NCI-H2171 treated with DMSO at 0.1 percent for 48 hours (cell line): ENCODE measurements around the gene C2CD3.

Source experiments
- DNase-seq: peaks from one replicate; lab custom pipeline; 2025; lab: John Stamatoyannopoulos, UW

C2CD3 gene

DNA sequence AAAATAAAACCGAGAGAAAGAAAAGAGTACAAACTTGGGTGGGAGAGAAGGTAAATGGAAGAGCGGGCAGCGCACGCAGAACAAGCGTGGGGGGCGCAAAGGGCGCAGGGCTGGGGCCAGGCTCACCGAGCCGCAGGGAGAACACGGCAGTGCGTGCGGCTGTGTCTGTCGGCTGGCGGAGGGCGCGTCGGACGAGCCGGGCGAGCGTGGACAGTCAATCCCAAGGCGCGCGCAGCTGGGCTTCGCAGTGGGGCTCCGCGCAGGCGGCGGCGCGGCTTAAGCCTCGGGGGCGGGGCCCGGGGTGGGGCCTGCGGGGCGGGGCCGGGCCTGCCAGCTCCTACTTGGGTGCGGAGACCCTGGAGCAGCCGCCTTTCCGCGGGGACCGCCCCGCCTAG, 188.2 kb downstream of the C2CD3 start, which contains the start of gene UCP2:
TSS of gene UCP2 (minus strand) at position 249 of the 395 bp plus-strand sequence. CDS start 4,465 bp downstream, outside the sequence.
- DNase-seq = peak; percentile 86

DNA sequence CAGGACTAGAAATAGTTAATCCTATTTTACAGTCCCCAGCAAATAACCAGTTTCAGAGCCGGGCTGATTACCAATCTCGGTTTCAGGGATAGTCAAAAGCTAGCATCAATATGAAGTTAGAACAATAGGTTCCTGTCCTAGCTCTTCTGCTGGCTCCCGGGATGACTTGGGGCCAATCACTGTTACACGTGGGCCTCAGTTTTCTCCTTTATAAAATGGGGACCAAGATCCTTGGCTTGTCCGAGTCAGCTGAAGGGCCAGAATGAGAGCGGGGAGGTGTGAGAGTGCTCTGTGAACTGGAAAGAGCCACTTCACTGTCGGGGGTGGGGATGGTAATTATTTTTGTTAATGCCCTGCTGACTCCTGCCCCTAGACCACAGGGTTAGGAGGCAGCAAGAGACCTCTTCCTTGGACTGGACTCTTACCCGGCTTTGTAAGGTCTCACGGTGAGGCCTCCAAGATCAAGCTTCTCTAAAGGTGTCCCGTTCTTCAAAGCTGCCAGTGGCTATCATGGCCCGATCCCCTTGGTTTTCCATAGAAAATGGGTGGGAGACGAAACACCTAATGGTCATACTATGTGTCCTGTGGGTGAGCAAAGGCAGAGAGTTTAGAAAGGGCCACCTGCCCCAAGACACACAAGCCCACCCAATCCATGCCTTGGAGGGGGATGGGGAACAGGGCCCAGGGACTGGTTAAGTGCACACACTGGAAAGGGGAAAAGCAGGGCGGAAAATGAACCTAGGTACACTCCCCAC, 189.6 kb downstream of the C2CD3 start:
- DNase-seq = no peak

DNA sequence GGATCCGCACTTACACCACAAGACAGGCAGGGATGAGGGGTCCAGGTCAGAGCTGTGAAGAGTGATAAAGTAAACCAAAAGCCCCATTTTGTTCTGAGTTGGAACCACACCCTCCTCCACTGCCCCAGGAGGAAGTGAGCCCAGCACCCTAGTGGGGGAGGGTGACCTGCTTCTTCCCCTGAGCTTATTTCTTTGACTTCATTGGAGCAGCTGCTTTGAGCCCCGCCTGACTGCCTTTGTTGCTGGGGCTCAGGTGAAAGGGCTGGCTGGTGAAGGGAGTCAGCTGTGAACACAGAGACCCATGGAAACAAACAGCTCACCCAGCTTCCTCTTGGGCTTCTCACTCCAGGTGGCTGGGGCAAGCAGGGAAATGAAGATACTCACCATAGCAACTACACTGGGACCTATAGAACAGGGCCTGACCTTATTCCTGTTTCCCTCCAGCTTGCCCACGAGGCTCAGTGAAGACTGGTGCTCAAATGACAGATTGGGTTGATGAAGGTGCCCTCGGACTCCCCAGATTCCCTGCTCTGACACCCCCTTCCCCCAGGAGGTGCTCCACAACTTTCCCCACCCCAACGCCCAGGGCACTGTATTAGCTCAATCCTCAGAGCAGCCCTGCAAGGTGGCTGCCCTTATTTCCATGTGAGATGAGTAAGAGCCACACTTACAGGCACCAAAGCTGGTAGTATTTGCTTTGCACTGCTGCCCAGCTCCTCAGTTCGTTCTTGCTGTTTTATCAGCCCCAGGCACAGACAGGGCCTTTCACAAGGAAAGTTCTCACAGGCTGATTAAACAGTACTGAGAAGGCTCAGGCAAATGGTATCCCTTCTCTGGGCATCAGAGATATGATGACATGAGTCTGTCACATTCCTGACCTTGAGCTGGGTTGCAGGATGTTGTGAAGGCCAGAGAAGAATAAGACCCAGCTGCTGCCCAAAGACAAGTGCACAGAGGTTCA, 190.5 kb downstream of the C2CD3 start:
- peak; percentile 15 for DNase-seq

DNA sequence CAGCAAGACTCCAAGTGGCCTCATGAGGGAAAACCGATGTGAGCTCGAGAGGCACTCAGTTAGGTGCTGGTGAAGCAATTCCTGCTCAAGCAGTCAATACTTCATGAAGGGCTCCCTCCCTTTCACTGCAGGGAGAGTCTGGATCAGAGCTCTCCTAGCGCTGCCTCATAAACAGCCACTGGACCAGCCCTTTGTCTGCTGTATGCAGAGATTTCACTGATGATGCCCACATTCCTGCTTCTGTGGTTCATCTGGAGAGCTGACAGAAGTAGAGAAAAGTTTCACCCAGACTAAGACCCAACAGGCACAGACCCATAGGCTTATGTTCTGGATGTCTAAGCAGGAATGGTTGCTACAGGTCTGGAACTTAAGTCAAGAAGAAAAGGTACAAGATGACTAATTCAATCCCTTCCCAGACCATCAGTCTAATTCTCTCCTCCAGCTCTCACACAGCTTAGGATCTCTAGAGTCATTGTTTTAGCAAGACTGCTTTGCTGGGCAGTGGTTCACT, 192.2 kb downstream of the C2CD3 start:
- DNase-seq = no peak

DNA sequence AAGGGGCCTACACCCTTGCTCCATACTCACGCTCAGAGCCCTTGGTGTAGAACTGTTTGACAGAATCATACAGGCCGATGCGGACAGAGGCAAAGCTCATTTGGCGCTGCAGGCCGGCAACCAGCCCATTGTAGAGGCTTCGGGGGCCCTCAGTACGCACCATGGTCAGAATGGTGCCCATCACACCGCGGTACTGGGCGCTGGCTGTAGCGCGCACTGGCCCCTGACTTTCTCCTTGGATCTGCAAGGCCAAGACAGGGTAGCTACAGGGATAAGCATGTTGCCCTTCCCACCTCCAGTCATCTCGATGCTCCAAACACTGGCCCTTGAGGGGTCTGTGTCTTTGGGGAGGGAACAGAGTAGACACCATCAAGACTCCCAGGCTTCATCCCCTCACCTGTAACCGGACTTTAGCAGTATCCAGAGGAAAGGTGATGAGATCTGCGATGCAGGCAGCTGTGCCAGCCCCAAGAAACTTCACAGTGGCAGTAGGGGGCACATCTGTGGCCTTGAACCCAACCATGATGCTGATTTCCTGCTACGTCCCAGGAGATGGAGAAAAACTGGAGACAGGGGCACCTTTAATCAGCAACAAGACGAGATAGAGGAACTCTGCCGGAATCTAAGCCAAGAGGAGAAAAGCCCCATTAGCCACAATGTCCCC, 192.8 kb downstream of the C2CD3 start:
- no peak for DNase-seq

DNA sequence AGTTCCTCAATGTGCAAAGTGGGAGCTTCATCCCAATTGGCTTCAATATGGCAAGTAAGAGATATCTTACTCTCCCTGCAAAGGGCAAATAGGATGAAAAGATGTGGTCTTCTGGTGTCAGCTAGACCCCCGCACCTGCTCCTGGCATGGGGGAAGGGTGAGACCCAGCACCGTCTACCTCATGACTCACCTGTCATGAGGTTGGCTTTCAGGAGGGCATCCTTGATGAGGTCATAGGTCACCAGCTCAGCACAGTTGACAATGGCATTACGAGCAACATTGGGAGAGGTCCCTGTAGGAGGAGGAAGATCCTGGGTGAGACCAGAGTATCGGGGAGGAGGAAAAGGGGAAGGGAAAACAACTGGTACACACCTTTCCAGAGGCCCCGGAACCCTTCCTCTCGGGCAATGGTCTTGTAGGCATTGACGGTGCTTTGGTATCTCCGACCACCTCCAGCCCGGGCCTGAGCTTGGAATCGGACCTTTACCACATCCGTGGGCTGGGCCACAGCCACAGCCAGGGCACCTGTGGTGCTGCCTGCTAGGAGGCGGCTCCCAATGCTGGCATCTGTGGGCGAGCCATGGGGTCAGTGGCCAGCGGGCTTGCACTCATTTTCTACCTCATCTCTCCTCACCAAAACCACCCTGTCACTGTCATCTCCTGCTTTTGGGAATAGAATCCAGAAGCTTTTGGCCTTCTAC, 194.2 kb downstream of the C2CD3 start:
- no peak for DNase-seq

DNA sequence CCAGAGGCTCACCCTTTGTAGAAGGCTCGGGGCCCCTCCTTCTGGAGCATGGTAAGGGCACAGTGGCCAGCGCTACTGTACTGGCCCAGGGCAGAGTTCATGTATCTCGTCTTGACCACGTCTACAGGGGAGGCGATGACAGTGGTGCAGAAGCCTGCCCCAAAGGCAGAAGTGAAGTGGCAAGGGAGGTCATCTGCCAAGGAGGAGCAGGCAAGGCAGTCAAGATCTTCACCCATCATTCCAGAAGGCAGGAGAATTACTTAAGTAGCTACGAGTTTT, 195.4 kb downstream of the C2CD3 start:
- DNase-seq = no peak

DNA sequence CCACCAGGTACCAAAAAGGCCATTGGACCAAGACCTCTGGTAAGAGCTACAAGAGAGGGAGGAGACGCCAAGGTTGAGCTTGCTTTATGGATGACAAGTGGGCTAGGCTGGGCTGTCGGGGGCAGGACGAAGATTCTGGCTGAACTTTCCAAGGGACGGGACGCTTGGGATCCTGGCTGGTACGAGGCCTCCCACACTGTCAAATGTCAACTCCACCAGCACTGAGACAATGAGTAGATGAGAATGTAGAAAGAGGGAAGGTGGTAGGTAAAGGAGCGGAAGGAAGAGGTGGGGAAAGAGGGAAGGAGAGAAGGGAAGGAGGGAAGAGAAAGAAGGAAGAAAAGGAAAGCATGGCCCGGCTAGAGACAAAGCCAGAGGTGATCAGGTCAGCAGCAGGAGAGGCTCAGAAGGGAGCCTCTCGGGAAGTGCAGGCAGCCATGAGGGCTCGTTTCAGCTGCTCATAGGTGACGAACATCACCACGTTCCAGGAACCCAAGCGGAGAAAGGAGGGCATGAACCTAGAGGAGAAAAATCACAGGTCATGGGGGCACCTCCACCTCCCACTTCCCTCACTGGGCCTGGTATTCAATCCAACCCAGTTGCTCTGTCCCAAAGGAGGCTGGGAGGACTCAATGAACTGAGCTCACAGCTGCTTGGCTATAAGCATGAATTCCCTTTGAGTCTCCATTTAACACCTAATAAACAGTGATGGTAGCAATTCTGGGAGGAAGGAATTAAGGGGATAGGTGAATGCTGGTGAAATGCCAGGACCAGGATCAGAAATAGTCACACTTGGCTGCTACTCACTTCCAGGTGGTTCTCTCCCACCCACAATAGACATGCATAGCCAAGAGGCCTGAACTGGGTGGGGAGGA, 196.0 kb downstream of the C2CD3 start:
- DNase-seq = no peak

DNA sequence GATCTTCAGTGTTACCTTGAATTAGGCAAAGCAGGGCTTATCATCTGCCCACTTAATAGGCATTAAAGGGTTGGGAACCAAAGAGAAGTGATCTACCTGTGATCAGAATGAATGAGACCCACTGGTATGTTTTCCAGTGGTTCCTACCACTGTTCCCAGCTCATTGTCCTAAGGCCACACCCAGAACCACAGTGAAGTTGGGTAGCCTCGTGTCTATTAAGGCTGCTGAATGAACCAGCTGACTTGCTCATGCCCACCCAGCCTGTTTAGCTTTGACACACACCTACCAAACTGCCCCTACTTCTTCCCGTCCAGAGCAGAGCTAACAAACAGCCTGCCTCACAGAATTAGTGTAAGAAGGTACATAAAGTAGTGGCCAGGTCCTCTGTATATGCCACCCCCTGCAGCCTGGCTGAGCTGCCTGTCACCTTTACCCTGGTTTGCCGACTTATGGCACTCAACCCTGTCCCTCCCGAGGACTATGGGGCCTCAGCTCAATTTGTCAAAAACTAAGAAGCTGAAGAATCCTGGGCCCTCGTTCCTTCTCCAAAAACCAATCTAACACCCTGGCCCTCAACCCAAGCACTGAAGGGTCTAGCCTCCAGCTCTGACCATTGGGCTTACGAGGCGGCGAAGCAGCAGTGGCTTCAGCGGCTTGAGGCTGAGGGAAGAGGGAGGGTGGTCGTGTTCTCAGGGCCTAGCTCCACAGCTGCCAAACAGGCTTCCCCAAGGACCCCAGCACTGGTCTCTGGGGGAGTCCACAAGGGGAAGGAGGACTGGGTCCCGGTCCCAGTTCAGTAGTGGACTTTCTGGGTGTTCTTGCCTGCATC, 198.0 kb downstream of the C2CD3 start:
- DNase-seq = no peak

DNA sequence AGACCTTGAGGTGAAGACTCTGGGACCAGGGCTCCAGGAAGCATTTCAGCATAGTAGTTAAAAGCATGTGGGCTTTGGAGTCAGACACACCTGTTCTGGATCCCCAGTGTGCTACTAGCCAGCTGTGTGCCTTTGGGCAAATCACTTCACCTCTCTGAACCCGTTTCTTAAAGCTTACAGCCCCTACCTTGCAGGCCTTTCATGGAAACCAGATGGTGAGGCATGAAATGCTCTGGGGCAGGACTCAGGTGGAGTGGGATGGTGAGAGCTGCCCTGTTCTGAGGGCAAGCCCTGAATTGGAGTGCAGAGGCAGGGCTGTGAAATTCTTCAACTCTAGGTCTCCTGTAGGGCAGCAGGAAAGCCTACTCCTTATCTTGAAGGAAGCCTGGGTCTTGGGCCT, 198.6 kb downstream of the C2CD3 start:
- no peak for DNase-seq

DNA sequence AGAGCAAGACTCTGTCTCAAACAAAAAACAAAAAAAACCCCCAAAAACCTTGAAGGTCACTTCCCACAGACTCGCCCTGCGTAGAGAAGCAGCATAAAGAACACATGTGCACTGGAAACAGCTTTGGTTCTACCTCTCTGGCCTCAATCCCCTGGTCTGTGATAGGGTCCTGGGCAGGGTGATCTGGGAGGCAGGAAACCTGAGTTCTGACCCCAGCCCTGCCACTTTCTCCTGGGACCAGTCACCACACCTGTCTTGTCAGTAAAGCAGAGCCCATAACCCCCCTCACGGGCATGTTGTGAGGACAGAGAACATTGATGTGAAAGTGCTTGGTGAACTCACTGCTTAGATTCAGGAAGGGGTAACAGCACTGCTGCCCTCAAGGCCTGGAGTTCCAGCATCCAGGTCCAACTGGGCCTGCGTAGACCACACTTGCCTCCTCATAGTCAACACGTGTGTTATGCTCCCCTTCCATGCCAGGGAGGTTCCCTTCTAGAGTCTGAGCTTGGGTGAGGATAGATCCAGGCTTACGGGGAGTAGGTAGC, 199.6 kb downstream of the C2CD3 start:
- no peak for DNase-seq

DNA sequence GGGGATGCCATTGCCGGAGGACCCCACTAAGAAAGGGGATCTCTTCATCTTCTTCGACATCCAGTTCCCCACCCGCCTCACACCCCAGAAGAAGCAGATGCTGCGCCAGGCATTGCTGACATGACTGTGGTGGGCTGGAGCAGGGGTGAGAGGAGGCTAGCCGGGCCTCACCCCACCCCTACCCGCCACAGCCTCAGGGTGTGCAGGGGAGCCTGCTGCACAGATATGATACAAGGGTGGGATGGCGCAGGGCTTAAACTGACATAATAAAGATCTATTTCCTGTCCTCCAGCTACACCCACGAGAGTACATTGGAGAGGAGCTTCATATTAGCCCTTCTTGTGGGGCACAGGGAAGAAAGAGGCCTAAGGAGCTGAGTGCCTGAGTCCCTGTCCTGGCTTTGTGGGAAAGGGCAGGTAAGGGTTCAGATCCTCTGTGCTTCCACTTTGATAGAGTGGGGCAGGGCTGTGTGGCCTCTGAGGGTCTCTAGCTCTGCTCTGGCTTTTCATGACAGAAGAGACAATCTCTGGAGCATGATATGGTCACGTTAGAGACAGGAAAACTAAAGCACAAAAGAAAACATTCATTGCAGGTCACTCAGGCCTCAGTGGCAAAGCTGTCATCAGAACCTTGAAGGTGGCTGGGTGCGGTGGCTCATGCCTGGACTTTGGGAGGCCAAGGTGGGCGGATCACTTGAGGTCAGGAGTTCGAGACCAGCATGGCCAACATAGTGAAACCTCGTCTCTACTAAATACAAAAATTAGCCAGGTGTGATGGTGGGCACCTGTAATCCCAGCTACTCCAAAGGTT, 200.6 kb downstream of the C2CD3 start:
- no peak for DNase-seq

DNA sequence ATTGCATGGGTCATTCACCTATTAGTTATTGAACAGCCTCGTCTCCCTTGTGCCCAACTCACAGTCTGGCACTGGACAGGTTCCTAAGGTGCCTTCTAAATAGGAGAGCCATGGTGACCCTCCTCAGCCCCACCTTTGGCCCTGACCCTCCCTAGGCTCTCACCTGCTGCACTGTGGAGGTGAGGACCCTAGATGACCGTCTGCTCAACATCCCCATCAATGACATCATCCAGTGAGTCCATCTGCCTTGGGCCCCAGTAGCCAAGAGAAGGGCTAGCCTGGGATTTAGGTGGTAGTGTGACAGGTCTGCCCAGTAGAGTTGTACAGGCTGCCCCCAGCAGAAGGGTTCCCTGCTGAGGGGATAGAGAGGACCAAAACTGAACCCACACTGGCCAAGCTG, 201.7 kb downstream of the C2CD3 start:
- DNase-seq = no peak

DNA sequence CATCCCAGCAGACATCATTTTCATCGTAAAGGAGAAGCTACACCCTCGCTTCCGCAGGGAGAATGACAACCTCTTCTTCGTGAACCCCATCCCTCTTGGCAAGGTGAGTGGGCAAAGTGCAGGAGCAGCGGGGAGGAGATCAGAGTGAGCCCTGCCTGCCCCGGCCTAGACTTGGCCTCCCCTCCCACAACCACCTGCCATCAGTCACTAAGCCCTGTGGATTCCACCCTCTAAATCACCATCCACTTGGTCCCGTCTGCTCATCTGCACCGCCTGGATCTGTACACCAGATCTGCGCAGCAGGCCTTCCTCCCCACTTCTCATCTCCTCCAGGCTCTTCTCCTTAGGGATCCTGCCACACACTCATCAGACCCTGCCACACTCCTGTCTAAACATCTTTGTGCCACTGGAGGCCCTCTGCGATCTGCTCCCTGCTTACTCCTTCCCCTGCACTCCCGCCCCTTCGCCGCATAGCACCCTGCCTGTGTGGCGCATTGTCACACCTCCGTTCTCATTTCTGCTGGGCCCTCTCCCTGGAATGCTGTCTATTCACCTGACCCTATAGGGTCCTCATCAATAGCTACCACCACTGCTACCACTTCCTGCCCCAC, 202.3 kb downstream of the C2CD3 start:
- DNase-seq = no peak

DNA sequence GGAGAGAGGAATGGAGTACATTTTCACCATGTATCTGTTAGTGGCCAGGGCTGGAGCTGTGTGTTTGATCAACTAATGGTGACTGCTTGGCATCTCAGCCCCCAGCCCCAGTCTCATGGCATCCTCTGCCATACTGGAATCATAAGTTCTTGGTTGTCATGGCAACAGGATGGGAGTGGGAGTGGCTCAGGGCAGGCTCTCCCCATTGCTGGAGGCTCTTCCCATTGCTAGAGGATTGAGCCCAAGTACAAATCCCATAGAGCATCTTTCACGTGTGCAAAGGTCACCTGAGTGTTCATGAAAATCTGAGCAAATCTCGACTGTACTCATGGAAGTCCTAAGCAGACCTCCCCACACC, 205.1 kb downstream of the C2CD3 start:
- DNase-seq = no peak

DNA sequence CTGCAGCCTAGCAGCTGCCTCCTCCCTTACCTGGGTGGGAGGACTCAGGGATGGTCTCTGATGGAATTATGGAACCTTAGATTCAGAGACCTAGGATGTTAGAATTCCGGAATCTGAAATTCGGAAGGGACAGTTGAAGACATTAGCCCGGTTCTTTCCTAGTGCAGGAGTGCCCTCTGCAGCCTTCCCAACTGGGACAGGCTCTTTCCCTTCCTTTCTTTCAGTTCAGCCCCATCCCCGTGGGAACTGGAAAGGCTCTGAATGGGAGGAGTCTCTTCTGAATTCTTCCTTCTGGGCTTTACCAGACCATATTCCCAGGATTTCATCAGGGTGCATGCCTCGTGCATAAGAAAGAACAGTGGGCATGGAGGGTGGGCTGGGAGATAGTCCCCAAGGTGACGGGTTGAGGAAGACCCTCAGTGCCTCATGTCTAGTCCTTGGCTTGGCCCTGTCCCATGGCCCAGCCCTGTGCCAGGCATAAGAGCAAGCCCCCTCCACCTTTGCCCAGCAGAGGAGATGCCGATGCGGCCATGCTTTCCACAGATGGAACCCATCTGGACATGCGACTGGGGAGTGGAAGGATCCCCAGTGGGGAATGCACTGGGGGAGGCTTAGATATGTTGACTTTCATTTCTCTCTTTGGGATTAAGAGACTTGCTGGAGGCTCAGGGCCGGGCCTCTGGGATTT, 205.6 kb downstream of the C2CD3 start:
- DNase-seq = no peak

DNA sequence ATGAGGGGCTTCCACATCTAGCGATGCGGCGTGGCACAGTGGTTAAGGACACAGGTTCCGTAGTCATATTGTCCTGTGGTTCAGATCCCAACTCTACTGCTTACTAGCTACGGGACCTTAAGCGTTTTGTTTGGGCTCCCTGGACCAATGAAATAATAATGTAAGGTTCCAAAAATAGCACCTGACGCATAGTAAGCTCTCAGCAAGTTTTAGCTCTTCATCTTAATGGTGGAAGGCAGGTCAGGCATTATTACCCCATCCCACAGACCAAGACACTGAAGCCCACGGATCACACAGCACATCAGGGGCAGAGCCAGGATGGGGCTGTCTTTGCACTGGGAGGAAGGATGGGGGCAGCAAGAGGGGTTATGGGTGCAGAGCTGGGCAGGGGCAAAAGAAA, 206.9 kb downstream of the C2CD3 start:
- no peak for DNase-seq
